GM19467 (cell line): ENCODE data around the gene MR1.
"Not testable (repeated sequence)": the region's sequence is repeated elsewhere in the genome, so short reads cannot be mapped to it uniquely, and the experiment has no call there.

Source experiments
- ATAC-seq: cut with Tn5 transposase; IDR thresholded peaks from one replicate; pipeline ENCODE4 v1.9.1; 2021; ENCODE audit warnings: mild to moderate bottlenecking, moderate library complexity; ENCODE audit not compliant: unreplicated experiment

Gene MR1

DNA sequence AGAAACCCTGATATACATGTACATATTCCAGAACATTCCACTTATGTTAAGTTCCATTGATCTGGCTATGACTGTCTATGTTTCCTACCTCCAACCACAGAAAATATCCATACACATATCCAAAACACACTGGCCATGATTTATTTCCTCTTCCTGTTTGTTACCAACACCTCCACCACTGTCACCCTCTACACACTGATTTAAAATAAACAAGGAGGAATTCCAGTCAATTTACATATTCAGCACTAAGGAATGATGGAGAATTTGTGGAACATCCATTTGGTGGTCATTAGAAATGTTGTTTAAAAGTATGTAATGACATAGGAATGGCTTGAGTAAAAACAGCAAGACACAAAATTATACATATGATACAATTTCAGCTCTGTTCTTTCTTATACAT lies 5.6 kb upstream of the MR1 start:
- ATAC-seq, result no peak

DNA sequence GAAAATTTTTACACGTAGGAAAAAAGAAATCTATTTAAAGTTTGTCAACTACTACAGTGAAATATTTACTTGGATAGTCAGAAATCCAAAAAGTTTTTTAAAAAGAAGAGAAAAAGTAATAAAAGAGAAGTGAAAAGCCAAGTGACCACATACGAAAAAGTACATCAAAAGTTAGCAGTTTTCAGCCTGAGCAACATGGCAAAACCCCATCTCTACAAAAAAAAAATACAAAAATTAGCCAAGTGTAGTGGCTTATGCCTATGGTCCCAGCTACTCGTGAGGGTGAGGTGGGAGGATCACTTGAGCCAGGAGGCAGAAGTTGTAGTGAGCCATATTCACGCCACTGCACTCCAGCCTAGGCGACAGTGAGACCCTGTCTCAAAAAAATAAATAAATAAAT lies 5.2 kb upstream of the MR1 start:
- ATAC-seq, result no peak

DNA sequence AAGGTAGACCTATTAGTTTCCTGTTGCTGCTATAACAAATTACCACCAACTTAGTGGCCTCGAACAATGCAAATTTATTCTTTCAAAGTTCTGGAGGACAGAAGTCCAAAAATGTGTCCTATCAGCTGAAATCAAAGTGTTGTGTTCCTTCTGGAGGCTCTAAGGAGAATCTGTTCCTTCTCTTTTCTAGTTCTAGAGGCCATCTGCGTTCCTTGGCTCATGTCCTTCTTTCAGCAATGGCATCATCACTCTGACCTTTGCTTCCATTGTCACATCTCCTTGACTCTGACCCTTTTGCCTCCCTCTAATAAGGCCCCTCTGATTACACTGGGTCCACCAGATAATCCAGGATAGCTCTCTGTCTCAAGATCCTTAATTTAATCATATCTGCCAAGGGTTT lies 1.2 kb upstream of the MR1 start:
- ATAC-seq, result no peak

DNA sequence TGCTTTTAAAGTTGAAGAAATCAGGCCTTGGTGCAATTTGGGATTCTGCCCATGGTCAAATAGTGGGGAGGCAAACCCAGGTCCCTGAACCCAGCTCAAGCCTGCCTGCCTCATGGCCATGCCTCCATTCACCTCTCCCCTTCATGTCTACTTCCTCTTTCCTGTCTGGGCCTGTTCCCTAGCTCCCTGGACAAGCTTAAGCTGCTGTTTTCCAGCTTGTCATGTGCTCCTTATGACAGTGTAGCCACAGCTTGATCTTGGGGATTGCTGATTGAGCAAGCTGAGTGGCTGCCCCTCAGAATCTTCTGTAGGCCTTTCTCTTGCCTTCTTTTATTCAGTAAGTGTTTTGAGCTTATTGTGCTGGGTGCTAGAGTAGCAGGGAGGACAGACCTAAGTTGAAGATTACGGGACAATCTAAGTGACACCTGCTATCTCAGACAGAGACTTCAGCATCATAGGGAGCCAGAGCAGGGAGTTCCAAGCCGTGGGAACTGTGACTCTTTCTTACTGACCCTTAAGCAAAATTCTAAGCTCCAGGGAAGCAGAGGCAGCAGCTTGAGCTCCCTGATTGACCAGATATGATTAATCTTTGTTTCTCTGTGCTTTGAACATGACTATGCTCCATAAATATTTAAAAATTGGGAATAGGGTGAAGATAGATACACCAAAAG lies 520 bp upstream of the MR1 start:
- peak; percentile 16 for ATAC-seq

DNA sequence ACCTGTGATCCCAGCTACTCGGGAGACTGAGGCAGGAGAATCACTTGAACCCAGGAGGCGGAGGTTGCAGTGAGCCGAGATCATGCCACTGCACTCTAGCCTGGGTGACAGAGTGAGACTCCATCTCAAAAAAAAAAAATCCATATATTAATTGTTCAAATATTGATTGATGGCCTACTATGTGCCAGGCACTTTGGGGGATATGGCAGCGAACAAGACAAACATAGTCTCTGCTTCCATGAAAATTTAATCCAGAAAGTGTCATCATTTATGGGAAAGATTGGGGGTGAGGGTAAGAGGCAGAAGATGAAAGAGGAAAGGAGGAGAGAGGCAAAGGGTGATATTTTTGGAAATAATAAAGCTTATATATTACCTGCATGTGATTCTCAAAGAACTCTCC lies 1.4 kb downstream of the MR1 start:
- not testable (repeated sequence) for ATAC-seq

DNA sequence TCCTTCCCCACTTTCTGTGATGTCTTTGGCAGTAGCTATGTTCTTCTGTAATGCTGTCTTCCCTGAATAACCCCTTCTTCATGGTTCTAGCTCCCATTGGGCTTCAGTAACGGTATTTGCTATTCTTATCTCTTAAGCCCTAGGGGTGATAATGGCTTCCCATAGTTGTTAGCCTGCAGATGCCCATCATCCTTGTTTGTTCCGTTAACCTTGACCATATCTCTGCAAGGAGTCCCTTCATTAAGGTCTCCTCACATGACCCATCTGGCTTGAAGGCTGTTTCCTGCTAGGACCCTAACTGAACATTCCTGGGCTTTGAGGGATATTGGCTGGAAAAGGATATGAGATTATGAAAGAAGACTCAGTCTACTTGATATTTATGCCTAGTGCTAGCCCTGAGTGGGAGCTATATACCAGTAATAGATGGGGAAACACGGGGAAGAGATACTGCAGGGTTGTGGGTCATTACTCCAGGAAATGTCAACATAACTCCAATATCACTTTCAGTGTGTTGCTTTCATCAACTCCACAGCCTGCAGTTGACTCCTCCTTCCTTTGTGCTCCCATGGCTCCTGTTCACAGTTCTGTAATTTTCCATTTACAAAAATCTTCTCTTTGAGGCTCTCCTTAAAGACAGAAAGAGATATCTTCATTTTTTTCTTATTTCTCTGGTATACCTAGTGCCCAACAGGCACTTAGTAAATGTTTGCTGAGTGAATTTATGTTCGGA lies 2.5 kb downstream of the MR1 start:
- ATAC-seq, result no peak

DNA sequence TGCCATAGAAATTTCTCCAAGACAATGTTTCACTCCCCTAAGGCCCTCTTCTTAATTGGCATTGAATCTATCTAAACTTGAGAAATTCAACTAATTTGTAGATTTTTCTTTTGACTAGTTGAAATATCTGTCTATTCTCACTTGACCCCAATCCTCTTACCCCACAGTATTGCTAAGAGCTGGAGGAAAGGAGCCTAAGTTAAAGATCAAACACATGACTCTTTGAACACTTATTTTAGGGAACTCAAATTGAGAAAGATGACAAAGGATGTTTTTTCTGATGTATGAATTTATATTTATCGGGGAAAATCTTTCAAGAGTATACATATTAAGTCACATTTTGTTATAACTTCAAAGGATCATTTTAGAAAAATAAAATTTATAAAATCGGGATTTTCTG lies 3.6 kb downstream of the MR1 start:
- ATAC-seq, result no peak

DNA sequence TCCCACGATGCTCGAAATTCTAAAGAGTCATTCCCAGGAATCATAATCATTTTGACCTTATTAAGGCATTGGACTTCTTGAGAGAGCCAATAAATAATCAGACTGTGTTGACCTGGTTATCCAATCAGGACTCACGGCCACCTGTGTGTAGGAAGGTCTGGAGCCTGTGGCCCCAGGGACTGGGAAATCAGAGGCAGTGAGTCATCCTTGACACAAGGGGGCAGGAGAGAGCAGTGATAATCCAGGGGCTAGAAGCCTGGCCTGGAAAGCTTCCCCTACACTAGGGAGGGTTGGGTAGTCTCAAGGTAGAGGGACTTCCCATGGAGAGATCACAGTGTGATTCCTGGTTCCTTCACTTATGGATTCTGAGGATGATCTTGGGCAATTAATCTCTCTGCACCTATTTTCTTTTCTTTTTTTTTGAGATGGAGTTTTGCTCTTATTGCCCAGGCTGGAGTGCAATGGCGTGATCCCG lies 4.7 kb downstream of the MR1 start:
- no peak for ATAC-seq

DNA sequence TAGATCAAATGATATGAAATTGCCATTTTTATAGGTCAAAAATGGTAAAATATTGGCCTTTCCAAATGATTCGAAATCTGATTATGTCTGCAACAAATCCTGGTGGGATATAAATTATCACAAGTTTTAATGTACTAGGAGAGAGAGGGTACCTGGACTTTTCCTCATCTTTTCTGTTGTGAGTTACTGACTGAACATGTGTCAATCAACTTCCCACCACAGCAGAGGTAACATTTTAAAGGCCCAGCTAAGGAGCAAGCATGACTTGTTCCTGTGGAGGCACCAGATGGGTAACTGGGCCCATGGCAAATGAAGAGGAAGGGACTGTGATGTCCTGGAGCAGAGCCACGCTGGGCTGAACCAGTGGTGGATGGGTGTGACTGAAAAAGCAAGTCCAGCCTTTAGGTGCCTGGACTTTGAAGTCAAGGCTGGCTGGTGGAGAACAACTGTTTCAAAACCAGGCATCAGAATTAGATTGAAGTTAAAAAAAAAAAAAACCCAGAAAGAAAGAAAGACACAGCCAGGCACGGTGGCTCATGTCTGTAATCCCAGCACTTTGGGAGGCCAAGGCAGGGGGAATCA lies 6.6 kb downstream of the MR1 start:
- ATAC-seq, result no peak

DNA sequence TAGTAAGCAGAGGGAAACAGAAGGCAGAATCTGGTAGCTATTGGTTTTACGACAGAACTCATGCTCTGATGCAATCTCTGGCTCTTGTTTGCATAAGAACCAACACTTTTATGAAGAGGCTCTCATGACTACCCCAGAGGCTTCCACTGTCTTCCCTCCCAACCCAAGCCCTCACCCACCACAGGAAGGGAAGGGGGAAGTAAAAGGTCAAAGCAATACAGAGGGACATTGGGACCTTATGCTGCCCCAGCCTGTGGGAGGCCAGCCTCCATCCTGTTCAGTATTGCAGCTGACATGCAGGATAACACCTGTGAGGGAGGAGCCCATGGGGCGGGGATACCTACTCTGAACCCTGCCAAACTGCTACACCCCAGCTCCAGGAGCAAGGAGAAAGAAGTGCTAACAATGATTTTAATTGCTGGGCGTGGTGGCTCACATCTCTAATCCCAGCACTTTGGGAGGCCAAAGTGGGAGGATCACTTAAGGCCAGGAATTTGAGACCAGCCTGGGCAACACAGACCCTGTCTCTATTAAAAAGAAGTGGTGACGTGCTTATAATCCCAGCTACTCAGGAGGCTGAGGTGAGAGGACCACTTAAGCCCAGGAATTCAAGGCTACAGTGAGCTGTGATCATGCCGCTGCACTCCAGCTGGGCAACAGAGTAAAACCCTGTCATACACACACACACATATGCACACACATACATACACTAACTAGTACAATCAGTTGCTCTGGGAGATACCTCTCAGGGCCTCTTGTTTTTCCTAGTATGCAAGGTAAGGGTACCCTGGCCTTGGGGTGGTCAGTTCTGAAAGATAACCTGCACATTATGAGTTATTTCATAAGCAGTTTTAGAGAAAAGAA lies 9.5 kb downstream of the MR1 start:
- ATAC-seq, result no peak

DNA sequence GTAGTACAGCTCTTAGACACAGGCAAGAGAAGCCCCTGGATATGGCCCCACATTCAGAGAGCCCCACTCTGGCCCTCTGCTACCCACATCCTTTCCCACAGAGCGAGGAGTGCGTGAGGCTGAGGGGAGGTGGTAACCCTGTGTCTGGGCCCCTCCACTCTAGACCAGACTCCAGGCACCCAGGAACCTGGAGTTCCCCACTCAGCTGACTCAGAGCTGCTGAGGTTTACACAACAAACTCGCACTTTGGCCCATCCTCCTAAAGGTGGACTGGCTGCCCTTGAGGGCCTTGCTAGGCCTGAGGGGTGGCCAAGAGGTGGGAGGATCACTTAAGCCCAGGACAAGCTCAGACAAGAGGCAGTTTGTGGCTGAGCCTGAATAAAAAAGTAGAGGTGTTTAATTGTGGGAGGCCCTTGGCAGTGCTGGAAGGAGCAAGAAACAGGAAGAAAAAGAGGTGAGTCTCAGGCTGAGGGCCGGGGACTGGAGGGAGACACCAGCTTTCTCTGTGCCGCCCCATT lies 10.7 kb downstream of the MR1 start:
- ATAC-seq, result peak; percentile 59

DNA sequence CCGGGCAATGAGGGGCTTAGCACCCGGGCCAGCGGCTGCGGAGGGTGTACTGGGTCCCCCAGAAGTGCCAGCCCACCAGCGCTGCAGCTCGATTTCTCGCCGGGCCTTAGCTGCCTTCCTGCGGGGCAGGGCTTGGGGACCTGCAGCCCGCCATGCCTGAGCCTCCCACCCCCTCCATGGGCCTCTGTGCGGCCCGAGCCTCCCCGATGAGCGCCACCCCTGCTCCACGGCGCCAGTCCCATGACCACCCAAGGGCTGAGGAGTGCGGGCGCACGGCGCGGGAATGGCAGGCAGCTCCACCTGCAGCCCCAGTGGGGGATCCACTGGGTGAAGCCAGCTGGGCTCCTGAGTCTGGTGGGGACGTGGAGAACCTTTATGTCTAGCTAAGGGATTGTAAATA lies 12.2 kb downstream of the MR1 start:
- not testable (repeated sequence) for ATAC-seq

DNA sequence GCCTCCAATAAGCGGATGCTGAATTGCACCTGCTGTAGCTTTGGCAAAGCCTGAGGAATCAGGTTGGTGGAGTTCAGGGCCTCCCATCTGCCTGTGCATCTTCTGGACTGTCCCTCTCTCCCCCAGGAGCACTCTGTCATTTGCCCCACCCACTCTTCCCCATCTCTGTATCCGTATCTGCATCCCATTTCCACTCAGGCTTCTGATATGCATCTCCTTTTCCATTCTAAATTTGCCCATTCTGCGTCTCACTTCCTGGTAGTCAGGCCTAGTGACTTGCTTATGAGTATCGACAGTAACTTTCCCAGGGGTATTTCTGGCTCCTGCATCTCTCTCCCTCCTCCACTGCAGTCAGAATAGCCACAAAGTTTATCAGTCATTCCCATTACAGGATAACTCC lies 15.6 kb downstream of the MR1 start:
- ATAC-seq, result no peak

DNA sequence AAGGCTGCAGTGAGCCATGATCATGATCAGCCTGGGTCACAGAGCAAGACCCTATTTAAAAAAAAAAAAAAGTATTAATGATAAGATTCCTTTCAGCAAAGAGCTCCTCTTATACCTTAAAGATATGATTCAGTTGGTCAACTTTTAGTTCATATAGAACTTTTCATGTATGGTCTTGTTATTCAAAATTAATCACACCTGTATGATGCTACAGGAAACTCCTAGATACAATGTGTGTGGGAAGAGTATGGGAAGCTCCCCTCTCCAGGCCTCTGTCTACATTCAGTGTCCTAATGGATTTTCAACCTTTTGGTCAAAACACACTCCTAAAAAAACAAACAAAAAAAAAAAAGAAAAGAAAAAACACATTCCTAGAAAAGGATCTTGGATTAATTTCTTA lies 17.1 kb downstream of the MR1 start:
- no peak for ATAC-seq

DNA sequence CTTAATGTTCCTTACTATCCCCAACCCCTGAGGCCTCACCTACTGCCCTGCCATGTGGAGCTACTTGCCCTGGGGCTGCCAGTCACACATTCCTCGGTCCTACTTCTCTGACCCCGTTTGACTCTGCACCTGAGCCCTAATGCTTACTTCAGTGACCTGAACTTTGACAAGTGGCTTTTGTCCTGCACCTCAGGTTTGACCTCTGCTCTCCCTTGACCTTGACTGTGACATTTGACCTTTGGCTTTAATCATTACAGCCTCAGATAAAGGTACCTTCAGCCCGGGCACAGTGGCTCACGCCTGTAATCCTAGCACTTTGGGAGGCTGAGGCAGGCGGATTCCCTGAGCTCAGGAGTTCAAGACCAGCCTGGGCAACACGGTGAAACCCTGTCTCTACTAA lies 22.8 kb downstream of the MR1 start:
- no peak for ATAC-seq

DNA sequence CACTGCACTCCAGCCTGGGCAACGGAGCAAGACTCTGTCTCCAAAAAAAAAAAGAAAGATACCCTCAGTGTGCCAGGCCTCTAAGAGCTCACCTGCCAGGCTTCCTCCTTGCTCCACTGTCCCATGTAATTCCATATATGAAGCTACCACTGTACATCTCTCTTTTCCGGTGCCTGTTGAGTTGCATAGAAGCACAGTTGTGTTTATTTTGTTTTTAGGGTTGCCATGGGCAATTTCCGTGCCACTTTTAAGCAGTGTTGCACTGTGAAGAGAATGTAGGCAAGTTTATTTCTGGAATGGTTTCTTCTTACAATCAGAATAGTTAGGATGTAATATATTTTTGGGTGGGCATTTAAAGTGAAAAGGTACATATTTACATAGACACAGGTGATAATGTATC lies 23.3 kb downstream of the MR1 start:
- ATAC-seq, result no peak

DNA sequence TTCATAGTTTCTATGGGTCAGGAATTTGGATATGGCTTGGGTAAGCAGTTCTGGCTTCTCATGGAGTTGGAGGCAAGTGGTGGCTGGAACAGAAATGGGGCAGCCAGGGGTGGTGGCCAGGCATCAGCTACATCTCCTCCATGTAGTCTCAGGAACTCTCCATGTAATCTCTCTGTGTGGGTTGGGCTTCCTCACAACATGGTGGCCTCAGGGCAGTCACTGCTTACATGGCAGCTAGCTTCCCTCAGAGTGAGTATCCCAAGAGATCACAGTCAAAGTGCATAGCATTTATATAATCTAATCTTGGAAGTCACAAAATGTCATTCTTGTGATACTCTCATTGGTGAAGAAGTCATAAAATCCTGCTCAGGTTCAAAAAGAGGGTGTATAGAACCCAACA lies 25.7 kb downstream of the MR1 start:
- ATAC-seq, result no peak

DNA sequence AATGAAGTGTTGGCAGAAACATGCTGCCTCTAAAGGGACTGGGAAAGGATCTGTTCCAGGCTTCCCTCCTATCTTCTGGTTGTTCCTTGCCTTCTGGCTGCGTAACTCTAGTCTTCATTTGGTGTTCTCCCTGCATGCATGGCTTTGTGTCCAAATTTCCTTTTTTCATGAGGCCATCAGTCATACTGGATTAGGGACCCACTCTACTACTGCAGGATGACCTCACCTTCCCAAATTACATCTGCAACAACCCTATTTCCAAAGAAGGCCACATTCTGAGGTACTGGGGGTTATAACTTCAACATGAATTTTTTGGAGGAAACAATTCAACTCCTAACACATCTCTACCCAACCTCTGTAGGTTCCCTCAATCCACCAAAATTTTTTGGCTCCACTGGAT lies 26.3 kb downstream of the MR1 start:
- ATAC-seq, result no peak

DNA sequence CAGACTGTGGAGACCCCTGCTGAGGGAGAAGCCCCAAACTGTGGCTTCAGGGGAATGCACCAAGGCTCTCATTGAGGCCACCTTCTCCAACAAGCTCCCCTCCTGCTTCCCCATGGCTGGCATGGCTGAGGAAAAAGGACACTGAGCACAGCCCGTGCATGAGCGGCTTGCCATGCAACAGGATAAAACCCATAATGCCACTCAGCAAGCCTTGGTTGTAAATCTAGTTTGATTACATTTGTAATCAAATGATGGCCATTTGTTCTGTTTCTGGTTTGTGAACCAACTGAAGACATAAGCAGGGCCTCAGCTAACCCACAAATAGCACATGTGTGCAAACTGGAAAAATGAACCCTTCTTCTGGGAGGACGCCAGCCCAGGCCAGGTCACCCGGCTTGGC lies 27.2 kb downstream of the MR1 start:
- not testable (repeated sequence) for ATAC-seq

DNA sequence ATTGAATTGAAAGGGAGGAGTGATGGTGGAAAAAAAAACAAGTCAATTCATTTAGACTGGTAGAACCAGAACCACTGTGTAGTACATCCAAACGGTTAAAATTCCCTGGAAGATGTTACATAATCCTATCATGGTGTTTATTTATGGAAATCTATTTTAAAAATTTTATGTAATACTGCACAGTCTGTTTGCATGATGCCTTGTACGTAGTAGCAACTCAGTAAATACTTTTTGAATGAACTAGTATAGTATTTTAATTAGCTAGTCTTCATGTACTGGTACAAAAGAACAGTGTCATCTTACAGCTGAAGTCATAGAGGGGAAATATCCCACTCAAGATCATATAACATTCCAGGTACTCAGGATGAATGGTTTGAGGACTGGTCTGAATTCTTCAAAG lies 27.7 kb downstream of the MR1 start:
- no peak for ATAC-seq
